Activated naive CD8-positive, alpha-beta T cell treated with anti-CD3 and anti-CD28 coated beads, Interleukin-2, amount 10 ng/mL, durations not matched to agents 7 days and 5 days (primary cell): ENCODE measurements around the gene DNAH3. TPM values are rescaled to one million over a fixed set of nuclear protein-coding genes. Genes with fewer than 3 reads are reported as not detected.
"Not testable (repeated sequence)": the region's sequence is repeated elsewhere in the genome, so short reads cannot be mapped to it uniquely, and the experiment has no call there.

Source experiments
- ATAC-seq: fragments of 150-1000 bp; cut with Tn5 transposase; one replicate; pipeline ENCODE4 v1.10.0; 2021; ENCODE audit warnings: low read depth, moderate library complexity
- POLR2A ChIA-PET: fragments of 350-600 bp; sonication (Branson Sonifier 250); formaldehyde crosslinking; loops from one replicate; lab custom pipeline; 2021; ENCODE audit warnings: antibody characterized with exemption; lab: Charles Lee
- DNase-seq: peaks from one replicate; pipeline ENCODE4 v3.0.0; 2021
- H3K27ac Mint-ChIP-seq: one replicate; pipeline ENCODE4 v1.8.0; 2022; ENCODE audit warnings: mild to moderate bottlenecking, mixed read lengths
- H3K27me3 Mint-ChIP-seq: one replicate; pipeline ENCODE4 v1.8.0; 2022; ENCODE audit warnings: mild to moderate bottlenecking, moderate library complexity, mixed read lengths
- H3K36me3 Mint-ChIP-seq: one replicate; pipeline ENCODE4 v1.8.0; 2021; ENCODE audit warnings: mild to moderate bottlenecking, mixed read lengths
- H3K4me1 Mint-ChIP-seq: one replicate; pipeline ENCODE4 v1.8.0; 2021; ENCODE audit warnings: mixed read lengths
- H3K4me3 Mint-ChIP-seq: one replicate; pipeline ENCODE4 v1.8.0; 2022; ENCODE audit warnings: mild to moderate bottlenecking, moderate library complexity, mixed read lengths
- H3K9me3 Mint-ChIP-seq: one replicate; pipeline ENCODE4 v1.8.0; 2021; ENCODE audit warnings: mixed read lengths
- total RNA-seq, 2 experiments: library from RNA; stranded (reverse); gene quantifications; one replicate each; pipeline ENCODE4 v1.2.3, GENCODE V29; 2021

The DNAH3 gene
- total RNA-seq, 2 experiments from 2014 or later = not detected

DNA sequence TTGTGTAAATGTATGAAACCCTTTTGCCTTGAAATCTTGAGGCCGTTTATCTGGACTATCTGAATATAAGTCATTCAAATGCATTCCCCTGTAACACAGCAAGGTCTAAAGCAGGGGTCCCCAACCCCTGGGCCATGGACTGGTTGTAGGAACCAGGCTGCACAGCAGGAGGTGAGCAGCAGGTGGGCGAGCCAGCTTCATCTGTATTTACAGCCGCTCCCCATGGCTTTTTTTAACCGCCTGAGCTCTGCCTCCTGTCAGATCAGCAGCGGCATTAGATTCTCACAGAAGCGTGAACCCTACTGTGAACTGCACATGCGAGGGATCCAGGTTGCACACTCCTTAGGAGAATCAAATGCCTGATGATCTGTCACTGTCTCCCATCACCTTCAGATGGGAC lies 24.1 kb downstream of the DNAH3 start:
- H3K9me3 Mint-ChIP-seq = no peaks in the 10 kb centered on the region
- POLR2A ChIA-PET = no interaction called here

DNA sequence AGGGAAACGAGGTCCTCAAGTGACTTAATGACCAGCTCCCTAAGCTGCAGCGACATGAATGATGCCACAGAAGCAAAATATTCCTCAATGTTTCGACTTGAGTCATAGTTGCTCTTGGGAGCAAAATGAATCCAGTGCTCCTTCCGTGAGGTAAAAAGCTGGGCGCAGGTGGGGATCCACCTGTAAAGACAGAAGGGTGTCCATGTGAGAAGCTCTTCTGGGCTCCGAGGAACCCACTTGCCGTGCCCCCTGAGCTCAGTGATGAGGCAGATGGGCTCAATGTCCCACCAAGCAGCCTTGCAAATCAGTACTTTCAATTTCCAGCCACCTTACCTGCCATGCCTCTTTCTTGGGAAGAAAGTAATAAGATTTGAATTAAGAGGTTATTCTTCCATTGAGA lies 25.5 kb downstream of the DNAH3 start:
- H3K27ac Mint-ChIP-seq = no peak overlapping the region
- POLR2A ChIA-PET = no interaction called here

More for the DNA sequence above, 24.1 kb downstream of the DNAH3 start:
- Mint-ChIP-seq H3K27me3 (peaks cover 7% of the 10 kb centered on the region), H3K4me3 (no peak overlapping the region), H3K4me1 (no peaks in the 10 kb centered on the region), H3K36me3 (no peaks in the 10 kb centered on the region), H3K27ac (no peak overlapping the region)
- ATAC-seq (no peak), DNase-seq (no peak)

DNA sequence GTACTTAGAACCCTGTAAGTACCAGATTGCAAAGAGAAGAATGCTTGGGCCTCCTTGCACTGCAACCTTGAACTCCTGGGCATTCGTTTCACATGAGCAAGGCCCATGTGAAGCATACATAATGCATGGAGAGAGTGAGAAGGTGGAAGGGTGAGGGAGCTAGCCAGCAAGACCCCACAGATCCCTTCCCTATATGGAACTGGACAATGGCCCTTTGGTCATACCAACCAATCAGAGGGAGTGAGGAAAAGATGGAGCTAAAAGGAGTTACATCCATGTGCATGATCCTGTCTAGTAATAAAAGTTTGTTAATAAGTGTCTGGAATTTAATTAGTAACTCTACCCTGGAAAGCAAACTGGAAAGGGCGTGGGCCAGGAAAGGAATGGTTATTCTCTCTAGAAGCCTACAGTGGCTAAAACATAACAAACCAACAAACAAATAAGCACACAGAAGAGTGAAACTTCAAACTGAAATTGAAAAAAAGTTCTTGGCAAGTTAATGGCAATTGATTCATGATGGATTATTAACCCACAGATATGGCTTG lies 29.6 kb downstream of the DNAH3 start:
- ATAC-seq (no peak), DNase-seq (no peak)
- H3K4me1 Mint-ChIP-seq = peaks cover 5% of the 10 kb centered on the region
- H3K4me3 Mint-ChIP-seq = no peak overlapping the region
- POLR2A ChIA-PET = no interaction called here
- H3K27ac Mint-ChIP-seq = no peak overlapping the region
- peaks cover 4% of the 10 kb centered on the region for H3K27me3 Mint-ChIP-seq
- H3K36me3 Mint-ChIP-seq = peaks cover 11% of the 10 kb centered on the region
- H3K9me3 Mint-ChIP-seq = peaks cover 11% of the 10 kb centered on the region

More for the DNA sequence above, 25.5 kb downstream of the DNAH3 start:
- Mint-ChIP-seq H3K4me3 (no peak overlapping the region), H3K9me3 (no peaks in the 10 kb centered on the region), H3K4me1 (no peaks in the 10 kb centered on the region), H3K36me3 (peaks cover 2% of the 10 kb centered on the region), H3K27me3 (peaks cover 7% of the 10 kb centered on the region)
- ATAC-seq (no peak), DNase-seq (no peak)

DNA sequence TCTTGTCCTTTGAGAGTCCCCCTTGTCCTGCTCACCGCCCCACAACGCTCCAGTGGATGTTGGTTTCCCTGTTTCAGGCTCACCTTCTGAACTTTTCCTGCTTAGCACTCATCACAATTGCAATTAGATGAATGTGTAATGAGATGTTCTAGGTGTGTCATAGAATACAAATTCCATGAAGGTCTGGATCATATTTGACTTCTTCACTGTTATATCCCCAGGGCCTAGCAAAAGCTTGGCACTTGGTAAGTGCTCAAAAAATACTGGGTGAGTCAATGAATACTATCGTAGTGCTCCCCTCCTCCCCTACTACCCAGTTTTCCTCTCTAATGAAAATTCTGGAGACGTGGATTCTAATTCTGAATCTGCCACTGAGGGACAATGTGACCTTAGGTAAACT lies 33.1 kb downstream of the DNAH3 start:
- DNase-seq (no peak), ATAC-seq (no peak)
- peaks cover 12% of the 10 kb centered on the region for H3K9me3 Mint-ChIP-seq
- no peak overlapping the region for H3K4me3 Mint-ChIP-seq
- POLR2A ChIA-PET = no interaction called here
- peaks cover 12% of the 10 kb centered on the region for H3K36me3 Mint-ChIP-seq
- no peak overlapping the region for H3K27ac Mint-ChIP-seq
- peaks cover 5% of the 10 kb centered on the region for H3K4me1 Mint-ChIP-seq
- no peaks in the 10 kb centered on the region for H3K27me3 Mint-ChIP-seq

DNA sequence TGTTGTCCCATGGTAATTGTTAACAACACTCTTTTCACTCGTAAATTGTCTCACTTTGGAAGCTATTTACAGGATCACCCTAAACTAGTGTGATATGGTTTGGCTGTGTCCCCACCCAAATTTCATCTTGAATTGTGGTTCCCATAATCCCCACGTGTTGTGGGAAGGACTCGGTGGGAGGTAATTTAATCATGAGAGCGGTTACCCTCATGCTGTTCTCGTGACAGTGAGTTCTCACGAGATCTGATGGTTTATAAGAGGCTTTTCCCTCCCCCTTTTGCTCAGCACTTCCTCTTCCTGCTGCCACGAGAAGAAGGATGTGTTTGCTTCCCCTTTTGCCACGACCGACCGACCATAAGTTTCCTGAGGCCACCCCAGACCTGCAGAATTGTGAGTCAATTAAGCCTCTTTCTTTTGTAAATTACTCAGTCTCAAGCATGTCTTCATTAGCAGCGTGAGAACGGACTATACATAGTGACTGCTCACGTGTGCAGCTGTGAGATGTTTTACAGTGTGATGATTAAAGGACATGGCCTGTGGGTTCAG lies 34.4 kb downstream of the DNAH3 start:
- H3K27me3 Mint-ChIP-seq = no peaks in the 10 kb centered on the region
- H3K27ac Mint-ChIP-seq = peak overlapping the region; percentile 32
- H3K4me1 Mint-ChIP-seq = peaks cover 5% of the 10 kb centered on the region
- ATAC-seq (no peak), DNase-seq (no peak)
- H3K36me3 Mint-ChIP-seq = peaks cover 11% of the 10 kb centered on the region
- POLR2A ChIA-PET = no interaction called here
- H3K9me3 Mint-ChIP-seq = peaks cover 12% of the 10 kb centered on the region
- H3K4me3 Mint-ChIP-seq = peak overlapping the region; percentile 63

DNA sequence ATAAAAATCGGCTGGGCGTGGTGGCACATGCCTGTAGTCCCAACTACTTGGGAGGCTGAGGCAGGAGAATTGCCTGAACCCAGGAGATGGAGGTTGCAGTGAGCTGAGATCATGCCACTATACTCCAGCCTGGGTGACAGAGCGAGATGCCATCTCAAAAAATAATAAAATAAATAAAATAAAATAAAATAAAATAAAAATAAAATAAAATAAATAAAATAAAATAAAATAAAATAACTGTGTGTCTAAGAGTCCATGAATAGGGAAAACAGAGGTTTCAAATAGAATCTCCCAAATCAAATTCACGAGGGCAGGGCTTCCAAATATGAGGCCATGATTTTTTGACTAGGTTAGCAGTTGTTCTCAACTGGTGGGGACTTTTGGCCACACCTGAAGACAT lies 35.1 kb downstream of the DNAH3 start:
- DNase-seq, H3K4me1 Mint-ChIP-seq, H3K27me3 Mint-ChIP-seq, H3K36me3 Mint-ChIP-seq, H3K4me3 Mint-ChIP-seq, POLR2A ChIA-PET, ATAC-seq, H3K27ac Mint-ChIP-seq: not testable (repeated sequence)
- H3K9me3 Mint-ChIP-seq = peaks cover 12% of the 10 kb centered on the region

DNA sequence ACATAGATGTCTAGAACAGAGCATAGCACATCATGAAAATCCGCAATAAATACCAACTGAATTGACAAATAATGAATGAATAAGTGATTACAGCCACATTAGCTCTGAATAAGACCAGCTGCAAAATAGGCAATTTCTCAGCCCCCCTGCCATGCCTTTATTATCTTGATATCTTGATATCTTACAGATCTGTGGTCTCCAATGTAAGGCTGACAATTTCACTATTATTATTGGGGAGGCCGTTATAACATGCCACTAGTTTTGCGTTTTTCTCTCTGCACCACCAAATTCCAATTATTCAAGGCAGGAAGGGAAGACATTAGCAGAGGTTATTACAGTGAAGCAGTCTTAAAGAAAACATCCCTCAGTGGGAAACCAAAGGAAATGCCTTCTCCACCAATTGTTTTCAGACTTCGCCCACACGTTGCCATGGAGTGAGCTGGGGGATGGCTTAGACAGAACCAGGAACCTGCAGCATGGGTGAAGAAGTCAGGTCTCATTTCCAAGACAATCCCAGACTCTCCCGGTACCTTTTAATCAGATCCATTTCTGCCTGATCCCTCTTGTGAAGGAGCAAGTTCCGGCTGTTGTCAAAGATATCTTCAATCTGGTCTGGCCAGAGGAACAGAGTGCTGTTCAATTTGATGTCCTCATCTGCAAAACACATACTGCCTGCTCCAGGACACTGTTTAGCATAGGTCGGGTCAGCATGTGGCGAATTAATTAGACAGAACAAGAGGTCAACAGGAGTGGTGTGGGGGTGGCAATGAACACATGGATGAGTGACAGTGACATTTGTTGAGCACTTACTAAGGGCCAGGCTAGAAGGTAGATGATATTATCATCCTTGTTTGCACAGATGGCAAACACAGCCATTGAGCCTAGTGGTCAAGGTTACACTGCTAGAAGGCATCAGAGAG lies 46.4 kb downstream of the DNAH3 start:
- no peak overlapping the region for H3K27ac Mint-ChIP-seq
- peaks cover 31% of the 10 kb centered on the region for H3K27me3 Mint-ChIP-seq
- no peak for ATAC-seq
- DNase-seq = no peak
- no peaks in the 10 kb centered on the region for H3K36me3 Mint-ChIP-seq
- H3K4me3 Mint-ChIP-seq = no peak overlapping the region
- no peaks in the 10 kb centered on the region for H3K9me3 Mint-ChIP-seq
- POLR2A ChIA-PET = no interaction called here
- H3K4me1 Mint-ChIP-seq = peaks cover 1% of the 10 kb centered on the region

DNA sequence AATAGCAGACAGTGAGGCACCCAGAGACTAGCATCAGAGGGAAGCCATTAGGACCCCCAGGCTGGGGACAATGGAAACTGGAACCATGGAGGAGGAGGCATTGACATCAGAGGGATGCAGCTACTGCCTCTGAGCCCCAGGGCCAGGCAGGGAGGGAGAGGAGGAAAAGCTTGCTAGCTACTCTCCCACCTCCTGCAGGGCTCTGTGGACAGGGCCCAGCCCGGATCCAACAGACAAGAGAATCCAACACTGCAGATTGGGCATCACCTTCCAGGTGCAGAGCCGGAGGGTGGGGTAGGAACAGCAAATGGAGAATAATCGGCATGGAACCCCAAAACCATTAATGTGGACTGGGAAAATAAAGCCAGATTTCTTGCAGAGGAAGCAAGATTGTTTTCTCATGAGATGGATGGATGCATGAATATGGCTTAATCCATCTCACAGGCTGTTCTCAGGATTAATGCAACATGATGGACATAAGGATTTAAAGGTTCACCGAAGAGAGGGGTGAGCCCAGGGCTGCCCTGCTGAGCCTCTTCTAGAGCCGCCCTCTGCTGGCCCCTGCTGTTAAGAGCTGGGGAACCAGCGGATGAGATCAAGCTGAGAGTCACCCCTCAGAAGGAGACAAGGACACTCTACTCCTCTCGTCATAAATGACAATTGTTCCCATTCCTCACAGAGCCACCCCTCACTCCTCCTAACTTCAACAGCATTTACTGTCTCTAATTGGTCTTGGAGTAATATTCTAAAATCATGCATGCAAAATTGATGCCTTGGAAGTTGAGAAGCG lies 48.8 kb downstream of the DNAH3 start:
- no peak overlapping the region for H3K27ac Mint-ChIP-seq
- POLR2A ChIA-PET = no interaction called here
- H3K4me3 Mint-ChIP-seq = no peak overlapping the region
- peaks cover 1% of the 10 kb centered on the region for H3K4me1 Mint-ChIP-seq
- DNase-seq (no peak), ATAC-seq (no peak)
- H3K27me3 Mint-ChIP-seq = peaks cover 47% of the 10 kb centered on the region
- no peaks in the 10 kb centered on the region for H3K36me3 Mint-ChIP-seq
- no peaks in the 10 kb centered on the region for H3K9me3 Mint-ChIP-seq

DNA sequence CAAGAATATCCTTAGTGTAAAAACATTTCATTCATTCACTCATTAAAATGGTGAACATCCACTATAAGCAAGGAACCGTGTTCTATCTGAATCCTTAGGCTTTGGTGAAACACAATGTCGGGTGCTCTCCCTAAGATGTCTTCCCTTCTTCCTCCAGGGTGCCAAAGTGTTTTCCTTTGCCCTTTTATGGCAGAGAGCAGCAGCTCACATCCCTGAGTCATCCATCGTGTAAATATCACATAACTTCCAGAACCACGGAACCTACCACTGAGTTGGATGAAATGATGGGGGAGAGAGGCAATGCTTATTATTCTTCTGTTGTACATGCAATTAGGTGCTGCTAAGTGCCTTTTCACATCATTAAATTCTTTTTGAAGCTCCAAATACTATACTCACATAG lies 50.2 kb downstream of the DNAH3 start:
- H3K27me3 Mint-ChIP-seq = peaks cover 54% of the 10 kb centered on the region
- H3K4me1 Mint-ChIP-seq = peaks cover 1% of the 10 kb centered on the region
- H3K27ac Mint-ChIP-seq = no peak overlapping the region
- no peak for ATAC-seq
- H3K4me3 Mint-ChIP-seq = no peak overlapping the region
- no peaks in the 10 kb centered on the region for H3K36me3 Mint-ChIP-seq
- POLR2A ChIA-PET = no interaction called here
- no peaks in the 10 kb centered on the region for H3K9me3 Mint-ChIP-seq
- DNase-seq = no peak

DNA sequence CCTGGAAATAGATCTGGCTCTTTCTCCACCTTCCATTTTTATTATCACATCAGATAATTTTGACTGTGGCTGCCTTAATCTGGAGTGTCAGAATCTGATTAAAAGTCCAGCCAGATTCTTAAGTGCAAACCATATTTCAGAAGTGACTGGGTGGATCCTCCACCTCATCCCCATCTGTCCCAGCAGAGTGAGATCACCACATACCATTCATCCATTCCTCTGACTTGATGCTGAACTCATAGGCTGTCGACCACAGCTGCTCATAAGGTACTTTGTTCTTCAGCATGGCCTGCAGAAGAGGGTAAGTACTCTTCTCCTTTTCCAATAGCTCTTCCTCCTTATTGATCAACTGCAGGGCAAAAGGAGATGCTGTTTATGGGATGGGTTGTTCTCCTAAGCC lies 53.5 kb downstream of the DNAH3 start:
- no peaks in the 10 kb centered on the region for H3K4me1 Mint-ChIP-seq
- ATAC-seq (no peak), DNase-seq (no peak)
- no peak overlapping the region for H3K27ac Mint-ChIP-seq
- H3K9me3 Mint-ChIP-seq = peaks cover 1% of the 10 kb centered on the region
- H3K36me3 Mint-ChIP-seq = no peaks in the 10 kb centered on the region
- no peak overlapping the region for H3K4me3 Mint-ChIP-seq
- POLR2A ChIA-PET = no interaction called here
- H3K27me3 Mint-ChIP-seq = peaks cover 50% of the 10 kb centered on the region

DNA sequence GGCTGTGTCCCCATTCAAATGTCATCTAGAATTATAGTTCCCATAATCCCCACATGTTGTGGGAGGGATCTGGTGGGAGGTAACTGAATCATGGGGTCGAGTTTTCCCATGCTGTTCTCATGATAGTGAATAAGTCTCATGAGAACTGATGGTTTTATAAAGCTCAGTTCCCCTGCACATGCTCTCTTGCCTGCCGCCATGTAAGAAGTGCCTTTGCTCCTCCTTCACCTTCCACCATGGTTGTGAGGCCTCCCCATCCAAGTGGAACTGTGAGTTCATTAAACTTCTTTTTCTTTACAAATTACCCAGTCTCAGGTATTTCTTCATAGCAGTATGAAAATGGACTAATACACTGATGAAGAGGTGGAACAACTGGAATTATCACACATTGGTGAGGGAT lies 55.9 kb downstream of the DNAH3 start:
- ATAC-seq, H3K36me3 Mint-ChIP-seq, POLR2A ChIA-PET, H3K9me3 Mint-ChIP-seq, H3K4me3 Mint-ChIP-seq, DNase-seq, H3K4me1 Mint-ChIP-seq, H3K27ac Mint-ChIP-seq: not testable (repeated sequence)
- peaks cover 59% of the 10 kb centered on the region for H3K27me3 Mint-ChIP-seq

DNA sequence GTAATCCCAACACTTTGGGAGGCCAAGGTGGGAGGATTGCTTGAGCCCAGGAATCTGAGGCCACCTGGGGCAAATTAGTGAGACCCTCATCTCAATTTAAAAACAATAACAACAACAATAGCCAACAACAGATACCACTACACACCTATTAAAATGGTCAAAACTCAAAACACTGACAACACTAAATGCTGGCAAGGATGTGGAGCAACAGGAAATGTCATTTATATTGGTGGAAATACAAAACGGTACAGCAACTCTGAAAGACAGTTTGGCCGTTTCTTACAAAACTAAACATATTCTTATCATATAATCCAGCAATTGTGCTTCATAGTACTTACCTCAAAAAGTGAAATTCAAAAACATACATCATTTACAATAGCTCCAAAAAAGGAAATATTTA lies 57.7 kb downstream of the DNAH3 start:
- Mint-ChIP-seq H3K27ac (no peak overlapping the region), H3K4me1 (no peaks in the 10 kb centered on the region), H3K9me3 (peaks cover 5% of the 10 kb centered on the region), H3K36me3 (peaks cover 1% of the 10 kb centered on the region), H3K4me3 (no peak overlapping the region), H3K27me3 (peaks cover 62% of the 10 kb centered on the region)
- POLR2A ChIA-PET = no interaction called here
- DNase-seq (no peak), ATAC-seq (no peak)
